Spleen (tissue), 7 donors: Measurements from ENCODE around the gene UGT1A4.

Source experiments
- CTCF ChIP-seq, 11 experiments: fragments of 200-600 bp in 7 of 11; fragments of 450-650 bp in 4 of 11; sonication (generic) in 4 of 11; IDR thresholded peaks in 8 of 11; conservative IDR thresholded peaks in 3 of 11; 1 replicate in 7 of 11; 2 replicates in 4 of 11; pipeline versions ENCODE4 v1.4.0 to v1.8.0; 2016 to 2021; ENCODE audit warnings: antibody characterized with exemption in 11 of 11, inconsistent platforms in 4 of 11, mild to moderate bottlenecking in 1 of 11
- POLR2A ChIP-seq, 3 donors: fragments of 450-650 bp; IDR thresholded peaks; one replicate each; pipeline ENCODE4 v1.5.1; 2017; ENCODE audit warnings: antibody characterized with exemption in 3 of 3, mild to moderate bottlenecking in 1 of 3
- POLR2AphosphoS5 ChIP-seq, 3 donors: sonication (generic); formaldehyde crosslinking; IDR thresholded peaks; one replicate each; pipeline ENCODE4 v1.5.1; 2017; ENCODE audit warnings: antibody characterized with exemption in 3 of 3
- donor health status: DM: no; HTN: no; CAD: no; lungs with moderate emphysema.
- donor health status: DM: no; HTN: no; CAD: no.
- donor health status: DM: no; HTN: no; CAD: no.

- no peak for TF ChIP-seq CTCF (IDR thresholded peaks at IDR 0.05 in 8 of 11, conservative IDR thresholded peaks at IDR 0.05 in 3 of 11)
- no peak for TF ChIP-seq POLR2A (IDR thresholded peaks at IDR 0.05)
- TF ChIP-seq POLR2AphosphoS5 (IDR thresholded peaks at IDR 0.05): no peak
These were observed 97.3 kb downstream of the UGT1A4 start for GRCh38 chr2:233815861-233816260.
